Upper lobe of left lung (tissue), 6 donors: Measurements from ENCODE around the gene TLE3. TPM values are rescaled to one million over a fixed set of nuclear protein-coding genes. Genes with fewer than 3 reads are reported as not detected.
A peak's percentile ranks its signal among the peaks of the same experiment; 100 is the strongest.

Experiments
- ATAC-seq, 2 donors: fragments of 200-7000 bp; cut with Tn5 transposase; one replicate each; pipeline ENCODE4 v1.9.1; 2022; ENCODE audit warnings: mild to moderate bottlenecking in 2 of 2, moderate library complexity in 2 of 2; ENCODE audit not compliant: low FRiP score in 2 of 2
- DNase-seq, 2 donors: peaks; one replicate each; pipeline ENCODE4 v3.0.0-alpha.2; 2019 to 2020
- H3K27ac ChIP-seq, 4 donors: fragments of 200-600 bp; sonication (generic); one replicate each; pipeline ENCODE4 v1.5.1; 2016 to 2019
- H3K27me3 ChIP-seq, 4 donors: fragments of 200-600 bp; sonication (generic); one replicate each; pipeline ENCODE4 v1.5.1; 2017 to 2019
- H3K36me3 ChIP-seq, 4 donors: fragments of 200-600 bp; sonication (generic); one replicate each; pipeline ENCODE4 v1.5.1; 2016 to 2019
- H3K4me1 ChIP-seq, 4 donors: fragments of 200-600 bp; sonication (generic); one replicate each; pipeline ENCODE4 v1.5.1; 2018 to 2019
- H3K4me3 ChIP-seq, 4 donors: fragments of 200-600 bp; sonication (generic); one replicate each; pipeline ENCODE4 v1.5.1; 2017 to 2019; ENCODE audit warnings: mild to moderate bottlenecking in 2 of 4, moderate library complexity in 1 of 4
- H3K9me3 ChIP-seq, 4 donors: fragments of 200-600 bp; sonication (generic); one replicate each; pipeline ENCODE4 v1.5.1; 2018 to 2019
- CTCF ChIP-seq, 6 experiments: fragments of 450-650 bp in 4 of 6; fragments of 200-600 bp in 2 of 6; sonication (generic) in 2 of 6; IDR thresholded peaks; one replicate each; pipeline ENCODE4 v1.5.1; 2016 to 2019; ENCODE audit warnings: antibody characterized with exemption in 6 of 6
- EP300 ChIP-seq, 4 donors: sonication (generic); formaldehyde crosslinking; IDR thresholded peaks; one replicate each; pipeline ENCODE4 v1.5.1; 2017; ENCODE audit warnings: antibody characterized with exemption in 4 of 4, control low read depth in 2 of 4
- POLR2A ChIP-seq, 4 donors: fragments of 450-650 bp; IDR thresholded peaks; one replicate each; pipeline ENCODE4 v1.5.1; 2016 to 2017; ENCODE audit warnings: antibody characterized with exemption in 4 of 4, mild to moderate bottlenecking in 2 of 4
- POLR2AphosphoS5 ChIP-seq, 2 donors: sonication (generic); formaldehyde crosslinking; IDR thresholded peaks; one replicate each; pipeline ENCODE4 v1.5.1; 2017; ENCODE audit warnings: antibody characterized with exemption in 2 of 2
- WGBS, 2 donors: methylation state at CpG; one replicate each; pipeline ENCODE4 v1.1.5; 2017 to 2018; 5-methylcytosine and 5-hydroxymethylcytosine counted together
- total RNA-seq, 6 donors: library from RNA; depleted of rRNA in 4 of 6; stranded (reverse); fragments of >200 nt in 4 of 6; gene quantifications; one replicate each; pipeline versions ENCODE4 v1.1.0 to v1.2.1, GENCODE V29; 2016 to 2021
- donor health status: DM: no; HTN: no; CAD: no; lungs with moderate emphysema.
- donor health status: DM: no; HTN: yes; CAD: no; lungs with severe emphysema.

Gene TLE3
- total RNA-seq, 6 donors from 2014 or later = 52.2 to 140 (median 80.6) TPM

GRCh38 chr15:70055601-70056051 is 42.1 kb downstream of the TLE3 start:
- 78 to 85% methylated on average over 7 to 9 of the region's 9 CpGs for WGBS, 2 donors
- H3K36me3 ChIP-seq = peaks cover 66 to 100% (median 100%) of the 10 kb centered on the region in 4 donors
- no peaks in the 10 kb centered on the region for H3K9me3 ChIP-seq
- H3K4me3 ChIP-seq = no peak overlapping the region
- DNase-seq = no peak
- TF ChIP-seq POLR2AphosphoS5 (IDR thresholded peaks at IDR 0.05) (no peak), POLR2A (IDR thresholded peaks at IDR 0.05) (no peak)
- no peaks in the 10 kb centered on the region for H3K27me3 ChIP-seq
- no peak for ATAC-seq
- H3K4me1 ChIP-seq = no peaks in the 10 kb centered on the region
- H3K27ac ChIP-seq = no peak overlapping the region

GRCh38 chr15:70054884-70055387 is 42.8 kb downstream of the TLE3 start:
- Histone ChIP-seq H3K27ac (no peak overlapping the region), H3K9me3 (no peaks in the 10 kb centered on the region), H3K36me3 (peaks cover 68 to 100% (median 100%) of the 10 kb centered on the region in 4 donors), H3K4me3 (no peak overlapping the region), H3K4me1 (no peaks in the 10 kb centered on the region), H3K27me3 (no peaks in the 10 kb centered on the region)
- WGBS, 2 donors = 86 to 100% methylated on average over 2 to 18 of the region's 18 CpGs
- DNase-seq (peak; percentile 17 to 66), ATAC-seq (no peak)
- no peak for TF ChIP-seq CTCF (IDR thresholded peaks at IDR 0.05)
- TF ChIP-seq POLR2A (IDR thresholded peaks at IDR 0.05) = no peak
- TF ChIP-seq POLR2AphosphoS5 (IDR thresholded peaks at IDR 0.05) = no peak
- no peak for TF ChIP-seq EP300 (IDR thresholded peaks at IDR 0.05)

GRCh38 chr15:70054366-70054765 is 43.4 kb downstream of the TLE3 start:
- H3K4me3 ChIP-seq = no peak overlapping the region
- no peak for ATAC-seq
- H3K36me3 ChIP-seq = peaks cover 67 to 100% (median 99%) of the 10 kb centered on the region in 4 donors
- 98 to 100% methylated on average over 2 to 19 of the region's 19 CpGs for WGBS, 2 donors
- no peak for TF ChIP-seq CTCF (IDR thresholded peaks at IDR 0.05)
- no peaks in the 10 kb centered on the region for H3K27me3 ChIP-seq
- H3K4me1 ChIP-seq = no peaks in the 10 kb centered on the region
- DNase-seq = peak in 1 of 2 donors; percentile 66
- H3K9me3 ChIP-seq = no peaks in the 10 kb centered on the region
- H3K27ac ChIP-seq = no peak overlapping the region

- H3K4me3 ChIP-seq = no peak overlapping the region
- no peak overlapping the region for H3K27ac ChIP-seq
- peak in 1 of 2 donors; percentile 17 for DNase-seq
- H3K36me3 ChIP-seq = peaks cover 62 to 100% (median 97%) of the 10 kb centered on the region in 4 donors
- WGBS, 2 donors = 89 to 98% methylated on average over 8 to 11 of the region's 11 CpGs
- no peaks in the 10 kb centered on the region for H3K27me3 ChIP-seq
- H3K4me1 ChIP-seq = no peaks in the 10 kb centered on the region
- ATAC-seq = no peak
- H3K9me3 ChIP-seq = no peaks in the 10 kb centered on the region
- TF ChIP-seq POLR2A (IDR thresholded peaks at IDR 0.05) (no peak), EP300 (IDR thresholded peaks at IDR 0.05) (no peak), CTCF (IDR thresholded peaks at IDR 0.05) (no peak), POLR2AphosphoS5 (IDR thresholded peaks at IDR 0.05) (no peak)
These were observed 43.9 kb downstream of the TLE3 start for GRCh38 chr15:70053716-70054229.

- ATAC-seq (no peak), DNase-seq (peak; percentile 16 to 46)
- H3K9me3 ChIP-seq = no peaks in the 10 kb centered on the region
- H3K27me3 ChIP-seq = no peaks in the 10 kb centered on the region
- TF ChIP-seq CTCF (IDR thresholded peaks at IDR 0.05) (no peak), EP300 (IDR thresholded peaks at IDR 0.05) (no peak), POLR2AphosphoS5 (IDR thresholded peaks at IDR 0.05) (no peak), POLR2A (IDR thresholded peaks at IDR 0.05) (no peak)
- peaks cover 56 to 100% (median 91%) of the 10 kb centered on the region in 4 donors for H3K36me3 ChIP-seq
- 82 to 91% methylated on average over 6 to 15 of the region's 15 CpGs for WGBS, 2 donors
- H3K4me1 ChIP-seq = peaks cover 0 to 5% (median 0%) of the 10 kb centered on the region in 4 donors
- no peak overlapping the region for H3K27ac ChIP-seq
- no peak overlapping the region for H3K4me3 ChIP-seq
These were observed 44.6 kb downstream of the TLE3 start for GRCh38 chr15:70053001-70053715.
